ENCODE data around the gene PRAMEF1. TPM values are rescaled to one million over a fixed set of nuclear protein-coding genes. Genes with fewer than 3 reads are reported as not detected.
"Not testable (repeated sequence)": the region's sequence is repeated elsewhere in the genome, so short reads cannot be mapped to it uniquely, and the experiment has no call there.

Gene PRAMEF1
- not detected in 3 replicates for total RNA-seq
- long read RNA-seq: 0 reads

GRCh38 chr1:12791097-12791496 is at the start of gene PRAMEF1:
Gene PRAMEF1, plus strand, starts transcription at chr1:12791397. Its CDS starts 1,831 bp downstream, at chr1:12793228.
- not testable (repeated sequence) for H3K27me3 Mint-ChIP-seq (ENCODE audit: low read depth); H3K4me1 Mint-ChIP-seq (ENCODE audit: low read depth); H3K27ac Mint-ChIP-seq (ENCODE audit: unreplicated experiment); H3K4me3 Mint-ChIP-seq (ENCODE audit: unreplicated experiment); H3K36me3 Mint-ChIP-seq (ENCODE audit: low read depth); DNase-seq (ENCODE audit: low spot score); H3K9me3 Mint-ChIP-seq (ENCODE audit: low read depth)

GRCh38 chr1:12741946-12742345 is 49.3 kb upstream of the PRAMEF1 start:
- peaks cover 3% of the 10 kb centered on the region for H3K4me1 Mint-ChIP-seq (ENCODE audit: low read depth)
- no peaks in the 10 kb centered on the region for H3K36me3 Mint-ChIP-seq (ENCODE audit: low read depth)
- peaks cover 6% of the 10 kb centered on the region for H3K27me3 Mint-ChIP-seq (ENCODE audit: low read depth)
- no peak for DNase-seq (ENCODE audit: low spot score)
- TF ChIP-seq CTCF (IDR thresholded peaks at IDR 0.05): no peak
- H3K27ac Mint-ChIP-seq (ENCODE audit: unreplicated experiment): no peak overlapping the region
- H3K9me3 Mint-ChIP-seq (ENCODE audit: low read depth): peaks cover 10% of the 10 kb centered on the region
- no peak overlapping the region for H3K4me3 Mint-ChIP-seq (ENCODE audit: unreplicated experiment)

GRCh38 chr1:12745126-12745991 is 45.8 kb upstream of the PRAMEF1 start:
- DNase-seq (ENCODE audit: low spot score): no peak
- H3K4me3 Mint-ChIP-seq (ENCODE audit: unreplicated experiment): no peak overlapping the region
- H3K27me3 Mint-ChIP-seq (ENCODE audit: low read depth): no peaks in the 10 kb centered on the region
- H3K4me1 Mint-ChIP-seq (ENCODE audit: low read depth): peaks cover 3% of the 10 kb centered on the region
- H3K9me3 Mint-ChIP-seq (ENCODE audit: low read depth): peaks cover 36% of the 10 kb centered on the region
- H3K27ac Mint-ChIP-seq (ENCODE audit: unreplicated experiment): peak overlapping the region; percentile 3
- TF ChIP-seq CTCF (IDR thresholded peaks at IDR 0.05): no peak
- no peaks in the 10 kb centered on the region for H3K36me3 Mint-ChIP-seq (ENCODE audit: low read depth)

- Mint-ChIP-seq H3K27me3 (ENCODE audit: low read depth) (no peaks in the 10 kb centered on the region), H3K4me1 (ENCODE audit: low read depth) (peaks cover 3% of the 10 kb centered on the region), H3K36me3 (ENCODE audit: low read depth) (no peaks in the 10 kb centered on the region), H3K27ac (ENCODE audit: unreplicated experiment) (peak within 1 kb of the TSS; percentile 15), H3K4me3 (ENCODE audit: unreplicated experiment) (no peak within 1 kb of the TSS), H3K9me3 (ENCODE audit: low read depth) (peaks cover 41% of the 10 kb centered on the region)
- DNase-seq (ENCODE audit: low spot score): no peak
- TF ChIP-seq CTCF (IDR thresholded peaks at IDR 0.05): no peak
These were observed 45.2 kb upstream of the PRAMEF1 start, which contains the start of gene CFAP107 for GRCh38 chr1:12745992-12746323. Gene CFAP107, plus strand, starts transcription at chr1:12746200. Its CDS starts 231 bp downstream, at chr1:12746431.

- Mint-ChIP-seq H3K4me1 (ENCODE audit: low read depth) (peaks cover 3% of the 10 kb centered on the region), H3K27me3 (ENCODE audit: low read depth) (no peaks in the 10 kb centered on the region), H3K4me3 (ENCODE audit: unreplicated experiment) (no peak overlapping the region), H3K27ac (ENCODE audit: unreplicated experiment) (no peak overlapping the region), H3K36me3 (ENCODE audit: low read depth) (no peaks in the 10 kb centered on the region), H3K9me3 (ENCODE audit: low read depth) (peaks cover 42% of the 10 kb centered on the region)
- no peak for DNase-seq (ENCODE audit: low spot score)
- no peak for TF ChIP-seq CTCF (IDR thresholded peaks at IDR 0.05)
These were observed 42.3 kb upstream of the PRAMEF1 start for GRCh38 chr1:12748778-12749355.
